ENCODE results near the gene ADAM23.

DNA sequence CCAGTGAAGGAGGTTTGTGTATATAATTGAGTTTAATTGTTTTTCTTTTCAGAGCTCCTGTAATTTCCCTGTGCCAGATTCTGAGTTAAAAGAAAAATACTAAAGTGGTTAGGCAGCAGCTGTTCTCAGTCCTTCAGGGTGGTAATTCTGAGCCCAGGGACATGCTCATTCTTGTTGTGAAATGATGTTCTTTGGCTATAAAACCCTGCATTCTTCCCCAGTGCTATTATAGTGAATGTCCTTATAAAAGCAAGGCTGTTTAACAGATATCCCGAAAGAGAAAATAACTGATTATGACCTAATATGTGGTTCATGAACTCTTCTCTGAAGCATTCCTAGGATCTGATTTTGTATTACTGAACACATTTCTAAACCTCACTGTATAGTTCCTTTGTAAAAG lies 34.0 kb downstream of the ADAM23 start:
- TF ChIP-seq, protein P1, sequence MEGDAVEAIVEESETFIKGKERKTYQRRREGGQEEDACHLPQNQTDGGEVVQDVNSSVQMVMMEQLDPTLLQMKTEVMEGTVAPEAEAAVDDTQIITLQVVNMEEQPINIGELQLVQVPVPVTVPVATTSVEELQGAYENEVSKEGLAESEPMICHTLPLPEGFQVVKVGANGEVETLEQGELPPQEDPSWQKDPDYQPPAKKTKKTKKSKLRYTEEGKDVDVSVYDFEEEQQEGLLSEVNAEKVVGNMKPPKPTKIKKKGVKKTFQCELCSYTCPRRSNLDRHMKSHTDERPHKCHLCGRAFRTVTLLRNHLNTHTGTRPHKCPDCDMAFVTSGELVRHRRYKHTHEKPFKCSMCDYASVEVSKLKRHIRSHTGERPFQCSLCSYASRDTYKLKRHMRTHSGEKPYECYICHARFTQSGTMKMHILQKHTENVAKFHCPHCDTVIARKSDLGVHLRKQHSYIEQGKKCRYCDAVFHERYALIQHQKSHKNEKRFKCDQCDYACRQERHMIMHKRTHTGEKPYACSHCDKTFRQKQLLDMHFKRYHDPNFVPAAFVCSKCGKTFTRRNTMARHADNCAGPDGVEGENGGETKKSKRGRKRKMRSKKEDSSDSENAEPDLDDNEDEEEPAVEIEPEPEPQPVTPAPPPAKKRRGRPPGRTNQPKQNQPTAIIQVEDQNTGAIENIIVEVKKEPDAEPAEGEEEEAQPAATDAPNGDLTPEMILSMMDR (IDR thresholded peaks at IDR 0.05; ENCODE audit: low read length) = no peak
- TF ChIP-seq EZH2 (IDR thresholded peaks at IDR 0.05; ENCODE audit: borderline replicate concordance, low read length) = no peak
